ENCODE data around the gene FUT8.

DNA sequence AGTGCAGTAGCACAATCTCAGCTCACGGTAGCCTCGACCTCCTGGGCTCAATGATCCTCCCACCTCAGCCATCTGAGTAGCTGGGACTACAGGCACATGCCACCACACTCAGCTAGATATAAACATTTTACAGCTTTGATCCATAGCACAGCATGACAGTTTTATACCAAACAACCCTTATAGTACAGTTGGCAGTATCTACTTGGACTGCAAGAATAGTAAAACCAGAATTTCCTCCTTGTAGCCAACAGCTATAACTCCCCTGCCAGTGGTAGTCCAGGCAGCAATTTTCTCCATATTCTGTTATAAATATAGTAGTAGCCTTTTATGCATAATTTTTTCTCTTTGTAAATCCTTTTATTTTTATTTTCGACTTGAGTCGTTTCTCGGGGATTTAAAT, 317.0 kb downstream of the FUT8 start:
- TF ChIP-seq, protein P1, sequence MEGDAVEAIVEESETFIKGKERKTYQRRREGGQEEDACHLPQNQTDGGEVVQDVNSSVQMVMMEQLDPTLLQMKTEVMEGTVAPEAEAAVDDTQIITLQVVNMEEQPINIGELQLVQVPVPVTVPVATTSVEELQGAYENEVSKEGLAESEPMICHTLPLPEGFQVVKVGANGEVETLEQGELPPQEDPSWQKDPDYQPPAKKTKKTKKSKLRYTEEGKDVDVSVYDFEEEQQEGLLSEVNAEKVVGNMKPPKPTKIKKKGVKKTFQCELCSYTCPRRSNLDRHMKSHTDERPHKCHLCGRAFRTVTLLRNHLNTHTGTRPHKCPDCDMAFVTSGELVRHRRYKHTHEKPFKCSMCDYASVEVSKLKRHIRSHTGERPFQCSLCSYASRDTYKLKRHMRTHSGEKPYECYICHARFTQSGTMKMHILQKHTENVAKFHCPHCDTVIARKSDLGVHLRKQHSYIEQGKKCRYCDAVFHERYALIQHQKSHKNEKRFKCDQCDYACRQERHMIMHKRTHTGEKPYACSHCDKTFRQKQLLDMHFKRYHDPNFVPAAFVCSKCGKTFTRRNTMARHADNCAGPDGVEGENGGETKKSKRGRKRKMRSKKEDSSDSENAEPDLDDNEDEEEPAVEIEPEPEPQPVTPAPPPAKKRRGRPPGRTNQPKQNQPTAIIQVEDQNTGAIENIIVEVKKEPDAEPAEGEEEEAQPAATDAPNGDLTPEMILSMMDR (IDR thresholded peaks at IDR 0.05): no peak
- no peak for TF ChIP-seq POLR2A (IDR thresholded peaks at IDR 0.05)
